Cerebellar cortex (tissue), 1 donor: ENCODE data around the gene RDX.
A peak's percentile ranks its signal among the peaks of the same experiment; 100 is the strongest.
"Not testable (repeated sequence)": the region's sequence is repeated elsewhere in the genome, so short reads cannot be mapped to it uniquely, and the experiment has no call there.

Source experiments
- DNase-seq: peaks from one replicate; pipeline ENCODE4 v3.0.0-alpha.2; 2015; ENCODE audit warnings: low spot score

The RDX gene

DNA sequence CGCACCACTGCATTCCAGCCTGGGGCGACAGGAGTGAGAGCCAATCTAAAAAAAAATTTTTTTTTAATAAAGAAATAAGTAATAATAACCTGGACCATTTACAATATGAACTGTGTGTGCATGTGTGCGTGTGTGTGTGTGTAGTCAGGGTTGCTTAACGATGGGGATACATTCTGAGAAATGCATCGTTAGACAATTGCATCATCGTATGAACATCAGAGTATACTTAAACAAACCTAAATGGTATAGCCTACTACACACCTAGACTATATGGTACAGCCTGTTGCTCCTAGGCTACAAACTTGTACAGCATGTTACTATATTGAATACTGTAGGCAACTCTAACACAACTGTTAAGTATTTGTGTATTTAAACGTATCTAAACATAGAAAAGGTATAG is 26.4 kb downstream of the RDX start:
- DNase-seq, result no peak

DNA sequence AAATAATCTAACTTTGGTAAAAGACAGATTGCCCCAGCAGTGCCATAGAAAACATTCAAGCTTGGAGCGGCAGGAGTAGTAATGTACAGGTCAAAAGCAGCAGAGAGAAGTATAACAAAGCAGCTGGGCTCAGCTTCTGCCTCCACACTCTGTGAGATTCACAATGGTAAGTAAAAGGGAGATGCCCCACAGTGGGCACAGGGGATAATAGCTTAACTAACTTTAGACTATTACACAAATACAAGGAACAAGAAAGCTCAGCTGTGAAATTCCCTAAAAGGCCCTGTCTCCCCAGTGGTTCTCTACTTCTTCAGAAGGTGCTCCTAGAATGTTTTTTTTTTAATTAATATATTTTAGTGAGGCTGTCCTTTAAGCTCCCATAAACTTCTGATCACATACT is 28.0 kb downstream of the RDX start:
- DNase-seq, result no peak

DNA sequence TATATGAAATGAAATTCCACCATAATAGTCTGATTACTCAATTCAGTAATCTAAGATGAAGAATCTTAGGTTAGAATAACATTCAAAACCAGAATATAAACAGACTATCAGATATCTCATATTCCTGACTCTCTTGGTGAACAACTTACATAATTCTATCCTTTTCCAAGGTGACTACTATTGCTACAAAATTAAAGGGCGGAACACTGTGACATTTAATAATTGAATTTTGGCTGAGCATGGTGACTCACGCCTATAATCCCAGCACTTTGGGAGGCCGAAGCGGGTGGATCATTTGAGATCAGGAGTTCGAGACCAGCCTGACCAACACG is 34.4 kb downstream of the RDX start:
- no peak for DNase-seq

DNA sequence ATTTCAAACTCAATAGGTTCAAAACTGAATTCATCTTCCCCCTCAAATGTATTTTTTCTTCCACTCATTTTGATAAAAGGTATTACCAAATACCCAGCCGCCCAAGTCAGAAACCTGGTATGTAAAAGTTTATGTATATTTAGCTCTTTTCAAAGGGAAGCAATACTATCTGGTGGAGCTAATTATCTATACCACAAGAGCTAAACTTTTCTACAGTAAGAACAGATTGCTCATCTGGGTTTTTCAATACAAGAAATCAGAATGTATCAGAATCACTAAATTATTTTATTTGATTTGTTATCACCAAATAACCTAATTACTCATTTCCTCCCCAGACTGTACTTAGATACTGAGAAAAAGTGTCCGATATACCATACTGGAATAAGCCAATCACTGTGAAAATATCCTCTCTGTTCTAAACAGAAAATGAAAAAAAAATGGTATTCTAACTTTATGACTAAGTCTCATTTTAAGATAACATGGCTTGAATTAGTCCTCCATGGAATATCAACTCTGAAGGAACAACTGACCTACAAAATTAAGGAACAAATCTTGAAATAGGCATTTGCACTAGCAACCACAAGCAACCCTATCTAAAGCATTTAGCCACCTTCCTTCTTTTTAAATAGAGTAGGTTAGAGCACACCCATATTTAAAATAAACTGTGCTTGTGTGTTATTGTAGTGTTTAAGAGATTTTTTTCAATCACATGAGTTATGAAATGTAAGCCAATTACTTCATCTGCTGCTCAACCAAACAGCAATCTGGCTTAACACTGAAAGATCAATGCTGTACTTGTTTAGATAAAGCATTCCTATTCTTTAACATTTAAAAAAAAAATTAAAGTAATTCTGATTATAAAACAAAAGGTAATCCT is 35.0 kb downstream of the RDX start:
- no peak for DNase-seq

DNA sequence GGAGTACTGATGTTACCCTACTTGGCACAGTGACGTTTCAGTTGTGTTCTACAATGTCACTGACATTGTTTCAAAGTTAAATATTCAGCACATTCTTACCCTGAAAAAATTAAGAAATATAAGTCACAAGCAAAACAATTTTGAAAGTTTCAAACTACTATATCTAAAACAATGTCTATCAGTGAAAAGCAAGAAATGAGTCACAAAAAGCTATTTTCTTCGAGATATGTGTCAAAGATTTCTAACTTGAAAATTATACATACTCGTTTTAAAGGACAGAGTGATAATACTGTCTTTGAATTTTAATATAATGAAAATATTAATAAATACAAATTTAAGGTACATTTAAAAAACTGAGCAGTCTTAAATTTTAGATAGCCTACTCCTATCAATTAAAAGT is 42.9 kb downstream of the RDX start:
- no peak for DNase-seq

DNA sequence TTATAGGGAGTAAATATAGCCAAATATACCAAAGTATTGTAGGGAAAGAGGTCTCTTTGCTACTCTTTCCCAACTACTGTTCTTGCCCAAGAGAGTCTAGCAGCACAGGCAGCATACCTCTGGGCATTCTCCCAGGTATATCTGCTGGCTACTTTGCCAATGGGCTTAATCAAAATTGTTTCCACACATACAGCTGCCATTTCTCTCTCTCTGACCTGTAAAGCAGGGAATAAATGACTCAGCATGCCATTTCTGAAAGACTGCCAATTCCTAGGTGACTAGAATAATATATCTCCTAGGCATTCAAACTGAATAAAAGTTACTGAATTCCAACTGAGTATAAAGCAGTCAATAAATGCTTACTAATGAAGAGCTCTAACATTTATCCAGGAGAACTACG is 44.6 kb downstream of the RDX start:
- DNase-seq, result peak; percentile 16

DNA sequence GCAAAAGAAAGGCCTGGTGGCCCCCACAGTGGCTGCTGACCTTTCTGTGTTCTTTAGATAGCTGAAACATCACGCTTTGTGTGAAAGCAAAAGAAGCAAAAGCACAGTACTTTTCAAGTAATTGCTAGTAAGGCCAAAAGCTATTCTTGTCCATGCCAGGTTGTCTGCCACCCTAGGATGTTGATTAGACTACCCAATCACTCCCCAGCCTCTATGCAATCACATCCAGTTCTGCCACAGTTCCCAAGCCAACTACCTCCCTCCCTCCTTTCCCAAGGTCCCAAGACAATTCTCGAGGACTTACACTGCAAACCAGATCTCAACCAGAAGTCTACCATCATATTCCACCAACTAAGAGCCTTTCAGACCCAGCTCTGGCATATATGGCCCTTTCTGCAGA is 46.2 kb downstream of the RDX start:
- DNase-seq, result no peak

DNA sequence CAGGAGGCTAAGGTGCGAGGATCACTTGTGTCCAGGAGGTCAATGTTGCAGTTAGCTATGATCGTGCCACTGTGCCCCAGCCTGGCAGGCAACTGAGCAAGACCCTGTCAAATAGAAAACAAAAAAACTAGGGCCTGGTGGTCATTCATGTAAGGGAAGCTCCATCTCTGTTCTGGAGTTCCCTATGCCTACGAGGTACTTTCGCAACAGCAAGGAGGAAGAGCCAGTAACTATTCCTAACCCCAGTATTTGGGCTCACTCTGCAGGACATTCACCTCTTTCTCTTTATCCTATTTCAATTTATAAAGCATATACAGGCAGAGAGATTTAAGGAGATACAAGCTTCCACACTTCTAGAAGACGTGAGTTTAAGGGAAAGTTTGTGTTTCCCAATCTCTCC is 46.6 kb downstream of the RDX start:
- no peak for DNase-seq

DNA sequence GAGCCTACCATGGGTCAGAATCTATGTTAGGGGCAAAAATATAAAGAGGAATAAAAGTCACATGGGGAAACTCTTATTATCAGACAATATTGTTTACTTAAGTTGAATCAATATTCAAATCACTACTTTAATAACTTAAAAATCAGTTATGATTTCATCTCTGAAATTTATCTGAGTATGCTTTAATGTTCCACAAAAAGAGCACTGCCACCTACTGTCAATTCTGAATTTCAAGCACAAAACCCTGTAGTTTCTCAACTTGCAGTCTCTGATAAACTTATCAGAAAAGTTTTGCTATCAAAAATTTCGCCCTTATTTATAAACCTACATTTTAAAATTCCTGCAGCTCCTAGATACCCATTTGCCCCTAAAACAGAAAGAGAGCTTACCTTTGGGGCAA is 47.3 kb downstream of the RDX start:
- no peak for DNase-seq

DNA sequence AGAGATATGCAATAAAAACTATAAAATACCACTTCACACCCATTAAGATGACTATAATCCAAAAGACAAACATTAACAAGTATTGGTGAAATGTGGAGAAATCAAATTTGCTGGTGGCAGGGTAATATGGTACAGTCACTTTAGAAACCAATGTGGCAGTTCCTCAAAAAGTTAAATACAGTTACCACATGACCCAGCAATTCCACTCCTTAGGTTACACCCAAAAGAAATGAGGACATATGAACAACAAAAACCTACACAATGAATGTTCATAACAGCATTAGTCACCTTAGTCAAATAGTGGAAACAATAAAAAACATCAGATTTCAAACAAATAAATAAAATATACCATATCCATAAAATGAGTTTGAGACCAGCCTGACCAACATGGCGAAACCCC is 52.6 kb downstream of the RDX start:
- no peak for DNase-seq

DNA sequence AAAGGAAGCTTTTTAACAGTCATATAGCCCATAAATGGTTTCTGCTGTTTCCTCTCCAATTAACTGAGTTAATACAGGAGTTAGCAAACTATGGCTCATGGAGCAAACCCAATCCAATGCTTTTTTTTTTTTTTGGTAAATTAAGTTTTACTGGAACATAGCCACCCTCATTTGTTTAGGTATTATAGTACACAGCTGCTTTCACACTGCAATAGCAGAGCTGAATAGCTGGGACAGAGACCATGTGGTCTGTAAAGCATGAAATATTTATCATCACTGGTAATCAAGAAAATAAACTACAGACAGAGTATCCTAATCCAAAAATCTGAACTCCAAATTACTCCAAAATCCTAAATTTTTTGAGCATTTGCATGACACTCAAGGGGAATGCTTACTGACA is 53.7 kb downstream of the RDX start:
- no peak for DNase-seq

DNA sequence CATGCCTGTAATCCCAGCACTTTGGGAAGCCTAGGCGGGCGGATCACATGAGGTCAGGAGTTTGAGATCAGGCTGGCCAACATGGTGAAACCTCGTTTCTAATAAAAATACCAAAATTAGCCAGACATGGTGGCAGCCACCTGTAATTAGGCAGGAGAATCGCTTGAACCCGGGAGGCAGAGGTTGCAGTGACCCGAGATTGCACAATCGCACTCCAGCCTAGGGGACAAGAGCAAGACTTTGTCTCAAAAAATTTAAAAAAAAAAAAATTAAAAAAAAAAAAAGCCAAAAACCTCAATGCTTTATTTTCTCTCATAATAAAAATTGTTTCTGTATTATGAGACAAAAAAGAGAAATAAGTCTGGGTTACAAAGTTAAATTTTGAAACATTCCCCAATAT is 54.2 kb downstream of the RDX start:
- DNase-seq, result no peak

DNA sequence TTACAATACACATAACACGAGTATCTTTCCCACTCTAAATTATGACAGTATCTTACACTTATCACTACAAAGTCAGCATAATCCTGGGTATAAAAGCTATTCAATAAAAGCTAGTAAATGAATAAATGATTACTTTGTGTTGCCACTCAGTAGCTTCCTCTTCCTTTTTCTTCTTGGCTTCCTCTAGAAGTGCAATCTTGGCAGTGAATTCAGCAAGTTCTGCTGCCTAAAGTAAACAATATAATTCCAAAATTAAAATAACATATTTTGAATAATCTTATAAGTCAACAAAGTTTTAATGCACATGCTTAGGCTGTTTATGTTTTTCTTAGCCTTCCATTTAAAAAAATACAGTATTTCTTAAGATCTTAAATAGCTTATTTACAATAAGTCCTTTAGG is 60.4 kb downstream of the RDX start:
- no peak for DNase-seq

DNA sequence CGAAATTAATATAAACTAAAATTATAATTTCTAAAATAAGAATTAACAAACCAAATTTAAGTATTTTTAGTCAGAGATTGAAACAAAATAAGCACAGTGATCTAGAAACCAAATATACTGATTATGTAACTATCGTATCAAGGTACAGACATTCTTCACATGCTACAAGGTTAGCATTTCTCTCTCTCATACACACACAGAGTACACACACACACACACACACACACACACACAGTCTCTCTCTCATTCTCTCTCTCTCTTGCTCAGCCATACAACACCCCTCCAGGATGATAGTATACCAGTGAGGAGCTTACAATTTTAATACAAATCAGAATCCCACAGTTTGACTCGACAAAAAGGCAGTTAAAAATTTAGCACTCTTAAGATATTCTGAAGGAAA is 66.0 kb downstream of the RDX start:
- DNase-seq, result no peak

DNA sequence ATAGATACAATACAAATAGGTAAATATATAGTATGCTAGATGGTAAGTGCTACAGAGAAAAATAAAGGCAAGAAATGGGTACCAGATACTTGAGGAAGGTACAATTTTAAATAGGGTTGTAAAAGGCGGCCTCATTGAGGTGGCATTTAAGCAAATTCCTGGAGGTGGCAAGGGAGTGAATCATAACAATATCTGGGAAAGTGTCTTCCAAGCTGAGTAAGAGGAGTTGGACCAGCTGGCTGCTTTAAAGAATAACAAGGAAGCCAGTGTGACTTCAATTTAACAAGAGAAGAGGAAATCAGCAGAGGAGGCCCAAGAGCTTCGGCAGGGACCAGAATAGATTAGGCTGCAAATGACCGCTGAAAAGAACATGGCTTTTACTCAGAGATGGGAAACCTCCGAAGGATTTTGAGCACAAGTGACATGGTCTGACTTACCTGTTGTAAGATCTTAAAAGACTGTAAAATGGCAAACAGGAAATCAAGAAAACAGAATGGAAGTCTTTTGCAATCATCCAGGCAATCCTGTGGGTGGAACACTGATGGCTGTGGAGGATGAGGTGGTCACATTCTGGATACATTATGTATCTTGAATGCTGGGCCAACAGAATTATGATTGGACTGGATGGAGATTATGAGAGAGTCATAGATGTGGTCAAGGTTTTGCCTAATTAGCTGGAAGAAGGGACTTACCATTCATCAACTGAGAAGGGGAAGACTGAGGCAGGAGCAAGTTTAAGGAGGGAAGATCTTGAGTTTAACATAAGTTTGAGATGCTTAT is 77.2 kb downstream of the RDX start:
- DNase-seq, result no peak

DNA sequence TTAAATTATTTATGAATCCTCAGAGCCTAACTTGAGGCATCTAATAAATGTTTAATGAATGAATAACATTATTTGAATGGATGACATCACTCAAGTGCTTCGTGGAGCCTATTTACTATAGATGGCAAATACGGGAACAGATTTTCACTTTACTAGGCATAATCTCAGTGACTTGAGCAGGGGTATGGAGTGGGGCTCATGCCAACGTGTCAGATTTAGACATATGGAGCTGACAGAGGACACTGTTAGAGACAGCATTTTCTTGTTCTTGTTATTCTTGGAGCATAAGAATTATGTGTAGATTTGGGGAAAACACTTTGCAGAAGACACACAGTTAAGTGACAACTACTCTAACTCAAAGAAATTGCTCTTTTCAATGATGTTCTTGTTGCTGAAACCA is 78.5 kb downstream of the RDX start:
- DNase-seq, result no peak

DNA sequence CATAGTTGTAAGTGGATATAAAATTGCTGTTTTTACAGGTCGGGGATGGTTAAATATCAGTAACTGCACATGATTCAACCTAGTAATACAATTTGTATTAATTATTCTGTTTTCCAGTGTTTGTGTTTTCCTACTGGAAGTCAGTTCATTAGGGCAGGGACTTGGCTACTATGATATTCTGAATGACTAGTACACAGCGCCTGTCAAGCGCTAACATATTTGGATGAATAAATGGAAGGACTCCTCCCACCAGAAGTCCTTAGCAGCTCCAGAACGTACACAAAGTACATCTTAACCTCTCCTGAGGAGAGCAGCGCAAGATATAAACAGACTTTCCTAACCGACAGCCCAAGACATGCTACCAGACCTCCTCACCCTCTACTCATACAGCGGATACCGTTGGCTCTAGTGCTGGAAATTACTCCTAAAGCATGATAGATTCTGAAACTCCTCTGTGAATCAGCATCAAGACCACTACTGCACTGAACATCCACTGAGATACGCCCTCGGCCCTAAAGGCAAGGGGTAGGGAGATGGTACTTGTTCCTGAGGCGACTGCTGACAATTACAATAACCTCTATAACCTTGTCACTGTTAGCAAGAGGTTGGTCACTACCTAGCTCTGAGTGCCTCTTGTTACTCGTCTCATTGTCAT is 79.1 kb downstream of the RDX start:
- no peak for DNase-seq

DNA sequence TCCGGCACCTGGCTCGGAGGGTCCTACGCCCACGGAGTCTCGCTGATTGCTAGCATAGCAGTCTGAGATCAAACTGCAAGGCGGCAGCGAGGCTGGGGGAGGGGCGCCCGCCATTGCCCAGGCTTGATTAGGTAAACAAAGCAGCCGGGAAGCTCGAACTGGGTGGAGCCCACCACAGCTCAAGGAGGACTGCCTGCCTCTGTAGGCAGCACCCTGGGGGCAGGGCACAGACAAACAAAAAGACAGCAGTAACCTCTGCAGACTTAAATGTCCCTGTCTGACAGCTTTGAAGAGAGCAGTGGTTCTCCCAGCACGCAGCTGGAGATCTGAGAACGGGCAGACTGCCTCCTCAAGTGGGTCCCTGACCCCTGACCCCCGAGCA is 87.1 kb downstream of the RDX start:
- not testable (repeated sequence) for DNase-seq

DNA sequence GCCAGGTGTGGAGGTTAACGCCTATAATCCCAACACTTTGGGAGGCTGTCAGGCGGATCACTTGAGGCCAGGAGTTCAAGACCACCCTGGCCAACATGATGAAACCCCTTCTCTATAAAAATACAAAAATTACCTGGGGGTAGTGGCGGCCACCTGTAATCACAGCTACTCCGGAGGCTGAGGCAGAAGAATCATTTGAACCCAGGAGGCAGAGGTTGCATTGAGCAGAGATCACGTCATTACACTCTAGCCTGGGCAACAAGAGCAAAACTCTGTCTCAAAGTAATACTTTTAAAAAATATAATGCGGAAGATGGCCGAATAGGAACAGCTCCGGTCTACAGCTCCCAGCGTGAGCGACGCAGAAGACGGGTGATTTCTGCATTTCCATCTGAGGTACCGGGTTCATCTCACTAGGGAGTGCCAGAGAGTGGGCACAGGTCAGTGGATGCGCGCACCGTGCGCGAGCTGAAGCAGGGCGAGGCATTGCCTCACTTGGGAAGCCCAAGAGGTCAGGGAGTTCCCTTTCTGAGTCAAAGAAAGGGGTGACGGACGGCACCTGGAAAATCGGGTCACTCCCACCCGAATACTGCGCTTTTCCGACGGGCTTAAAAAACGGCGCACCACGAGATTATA is 87.6 kb downstream of the RDX start:
- not testable (repeated sequence) for DNase-seq

DNA sequence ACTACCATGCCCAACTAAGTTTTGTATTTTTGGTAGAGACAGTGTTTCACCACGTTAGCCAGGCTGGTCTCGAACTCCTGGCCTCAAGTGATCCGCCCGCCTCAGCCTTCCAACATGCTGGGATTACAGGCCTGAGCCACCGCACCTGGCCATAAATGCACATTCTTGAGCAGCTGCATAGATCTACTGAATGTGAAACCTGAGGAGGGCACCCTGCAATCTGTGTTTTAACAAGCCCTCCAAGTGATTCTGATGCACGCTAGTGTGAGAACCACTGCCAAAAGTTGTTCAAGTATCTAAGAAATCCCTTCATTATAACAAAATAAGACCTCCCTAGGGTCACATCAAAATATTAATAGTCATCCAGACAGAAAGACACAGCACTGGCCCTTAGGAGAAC is 89.3 kb downstream of the RDX start:
- no peak for DNase-seq

DNA sequence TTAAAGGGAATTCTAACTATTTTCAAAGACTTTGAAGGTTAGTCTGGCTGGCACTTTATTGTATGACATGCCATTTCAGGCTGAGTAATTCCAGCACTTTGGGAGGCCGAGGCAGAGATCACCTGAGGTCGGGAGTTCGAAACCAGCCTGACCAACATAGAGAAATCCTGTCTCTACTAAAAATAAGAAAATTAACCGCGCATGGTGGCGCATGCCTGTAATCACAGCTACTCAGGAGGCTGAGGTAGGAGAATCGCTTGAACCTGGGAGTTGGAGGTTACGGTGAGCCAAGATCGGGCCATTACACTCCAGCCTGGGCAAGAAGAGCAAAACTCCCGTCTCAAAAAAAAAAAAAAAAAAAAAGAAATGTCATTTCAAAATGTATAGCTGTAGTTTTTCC is 95.6 kb downstream of the RDX start:
- DNase-seq, result no peak

DNA sequence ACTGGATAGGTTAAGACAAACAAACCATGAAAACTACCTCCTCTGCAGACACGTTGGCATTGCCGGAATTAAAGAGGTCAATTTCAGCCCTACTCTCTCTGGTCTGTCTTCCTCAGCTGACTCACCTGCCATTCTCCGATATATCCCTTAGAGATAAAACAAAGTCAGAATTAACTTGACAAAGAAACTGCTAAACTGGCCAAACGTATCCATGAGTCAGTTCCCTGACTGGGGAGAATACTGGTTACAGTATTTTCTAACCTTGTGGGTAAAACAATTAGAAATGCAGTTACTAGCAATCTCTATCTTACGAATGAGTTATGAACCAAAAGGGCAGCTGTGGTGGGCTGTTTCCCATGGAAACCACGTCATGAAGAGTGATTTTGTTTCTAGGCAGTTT is 96.2 kb downstream of the RDX start:
- DNase-seq, result no peak
